ENCODE measurements around the gene HERC2. TPM values are rescaled to one million over a fixed set of nuclear protein-coding genes. Genes with fewer than 3 reads are reported as not detected.

HERC2 gene
- total and polyA plus RNA-seq, 2 of the 4 experiments (the other 2 are of a cell fraction) = 20.8 to 28.9 TPM

- no peaks in the 10 kb centered on the region; the same call in 1 of the 2 replicates for H4K20me1 ChIP-seq (ENCODE audit: insufficient read depth, low read length)
- H3K27ac ChIP-seq (ENCODE audit: insufficient read depth, low read length) = no peak overlapping the region
- POLR2A ChIA-PET (ENCODE audit: unreplicated experiment) = no interaction called here
- H3K9ac ChIP-seq (ENCODE audit: low read depth, low read length) = no peak overlapping the region
- no peak overlapping the region for H3K18ac ChIP-seq (ENCODE audit: low read depth, low read length)
- H2BK20ac ChIP-seq (ENCODE audit: low read depth, low read length) = no peak overlapping the region
- H3K36me3 ChIP-seq (ENCODE audit: control insufficient read depth, insufficient read depth, low read length) = peaks cover 36% of the 10 kb centered on the region
- no peak overlapping the region for H4K91ac ChIP-seq (ENCODE audit: insufficient read depth, low read depth, low read length)
- no peak overlapping the region for H3K14ac ChIP-seq (replicated peaks; ENCODE audit: low read depth, low read length)
- no peak overlapping the region for H2BK15ac ChIP-seq (ENCODE audit: low read depth, low read length)
- H2AFZ ChIP-seq (replicated peaks; ENCODE audit: low read length, poor library complexity) = no peak overlapping the region
- TF ChIP-seq RFX5 (IDR thresholded peaks at IDR 0.05; ENCODE audit: low read depth, low read length) (no peak), MAZ (IDR thresholded peaks at IDR 0.05; ENCODE audit: borderline replicate concordance, low read depth, low read length) (no peak), BHLHE40 (IDR thresholded peaks at IDR 0.05; ENCODE audit: low read depth, low read length) (no peak), SMC3 (IDR thresholded peaks at IDR 0.05; ENCODE audit: low read depth, low read length) (no peak), RAD21 (IDR thresholded peaks at IDR 0.05; ENCODE audit: low read length) (no peak), POLR2A (IDR thresholded peaks at IDR 0.05; ENCODE audit: low read depth, low read length) (no peak), ELK1 (IDR thresholded peaks at IDR 0.05; ENCODE audit: borderline replicate concordance, low read depth, low read length) (no peak), MXI1 (IDR thresholded peaks at IDR 0.05; ENCODE audit: borderline replicate concordance, low read depth, low read length) (no peak), FOS (IDR thresholded peaks at IDR 0.05; ENCODE audit: low read depth, low read length) (no peak), CEBPB (IDR thresholded peaks at IDR 0.05; ENCODE audit: low read depth, low read length) (no peak), NFE2L2 (IDR thresholded peaks at IDR 0.05; ENCODE audit: low read depth, low read length) (no peak), CHD1 (IDR thresholded peaks at IDR 0.05; ENCODE audit: low read depth, low read length) (no peak), MAFK (IDR thresholded peaks at IDR 0.05; ENCODE audit: low read depth, low read length) (no peak)
- TF ChIP-seq, protein P1, sequence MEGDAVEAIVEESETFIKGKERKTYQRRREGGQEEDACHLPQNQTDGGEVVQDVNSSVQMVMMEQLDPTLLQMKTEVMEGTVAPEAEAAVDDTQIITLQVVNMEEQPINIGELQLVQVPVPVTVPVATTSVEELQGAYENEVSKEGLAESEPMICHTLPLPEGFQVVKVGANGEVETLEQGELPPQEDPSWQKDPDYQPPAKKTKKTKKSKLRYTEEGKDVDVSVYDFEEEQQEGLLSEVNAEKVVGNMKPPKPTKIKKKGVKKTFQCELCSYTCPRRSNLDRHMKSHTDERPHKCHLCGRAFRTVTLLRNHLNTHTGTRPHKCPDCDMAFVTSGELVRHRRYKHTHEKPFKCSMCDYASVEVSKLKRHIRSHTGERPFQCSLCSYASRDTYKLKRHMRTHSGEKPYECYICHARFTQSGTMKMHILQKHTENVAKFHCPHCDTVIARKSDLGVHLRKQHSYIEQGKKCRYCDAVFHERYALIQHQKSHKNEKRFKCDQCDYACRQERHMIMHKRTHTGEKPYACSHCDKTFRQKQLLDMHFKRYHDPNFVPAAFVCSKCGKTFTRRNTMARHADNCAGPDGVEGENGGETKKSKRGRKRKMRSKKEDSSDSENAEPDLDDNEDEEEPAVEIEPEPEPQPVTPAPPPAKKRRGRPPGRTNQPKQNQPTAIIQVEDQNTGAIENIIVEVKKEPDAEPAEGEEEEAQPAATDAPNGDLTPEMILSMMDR (conservative IDR thresholded peaks at IDR 0.05; ENCODE audit: low read depth, low read length) = no peak
- in situ Hi-C loops (cut with MboI; ENCODE audit: low sequenced_read_pairs) = no loop called here
- no peak overlapping the region for H2AK5ac ChIP-seq (ENCODE audit: low read depth, low read length)
- 100% methylated on average over 5 of the region's 13 CpGs; no CpG with 5 or more reads in 1 of the 2 experiments for WGBS, 2 experiments (ENCODE audit: extremely low coverage in 2 of 2, insufficient read length in 1 of 2)
- H3K9me1 ChIP-seq (ENCODE audit: insufficient read depth, low read length) = peaks cover 5% of the 10 kb centered on the region; the same call in 1 of the 2 replicates
- intact Hi-C loops (cut with micrococcal nuclease) = no loop called here
- no peak overlapping the region for H4K8ac ChIP-seq (ENCODE audit: low read depth in 2 of 2, low read length in 2 of 2)
- H3K56ac ChIP-seq (ENCODE audit: extremely low read depth, insufficient read depth, low read length) = no peak overlapping the region
- ATAC-seq (ENCODE audit: low read depth) (no peak), DNase-seq (no peak)
- no peaks in the 10 kb centered on the region for H3K27me3 ChIP-seq (ENCODE audit: control insufficient read depth, insufficient read depth, low read length)
- H3K23ac ChIP-seq (ENCODE audit: low read depth, low read length) = no peak overlapping the region
- CTCF ChIA-PET = no interaction called here
- no peak overlapping the region for H2AK9ac ChIP-seq (replicated peaks; ENCODE audit: low read depth, low read length, poor library complexity)
- H2BK120ac ChIP-seq (ENCODE audit: low read depth, low read length) = no peak overlapping the region
- no peak overlapping the region for H4K5ac ChIP-seq (ENCODE audit: low read depth, low read length)
- dilution Hi-C loops (cut with HindIII; ENCODE audit: low sequenced_read_pairs, unreplicated experiment) = no loop called here
- no peaks in the 10 kb centered on the region for H3K9me3 ChIP-seq (ENCODE audit: control insufficient read depth, insufficient read depth, low read length)
- no peak overlapping the region for H3K4me2 ChIP-seq (ENCODE audit: low read depth, low read length)
- BruUV-seq (replicated peaks) = no TSS peak
- no peak overlapping the region for H3K4me3 ChIP-seq (ENCODE audit: insufficient read depth, low read depth, low read length)
- no peak overlapping the region for H3K4ac ChIP-seq (ENCODE audit: low read depth, low read length)
- 0 out of 4 replicates have a peak, but pooled peaks cover 0 to 3% of the 10 kb centered on the region in 2 experiments for H3K79me1 ChIP-seq (ENCODE audit: low read depth in 1 of 2, low read length in 2 of 2)
- peaks cover 9% of the 10 kb centered on the region for H3K4me1 ChIP-seq (ENCODE audit: control insufficient read depth, insufficient read depth, low read length)
- no peak overlapping the region for H2BK5ac ChIP-seq (ENCODE audit: low read depth, low read length, poor library complexity, severe bottlenecking)
Measured at GRCh38 chr15:28131946-28132345, 190.0 kb downstream of the HERC2 start.
